Esophagus squamous epithelium (tissue), 5 donors: ENCODE results near the gene STAT1. TPM values are rescaled to one million over a fixed set of nuclear protein-coding genes. Genes with fewer than 3 reads are reported as not detected.

Source experiments
- DNase-seq: peaks from one replicate; lab custom pipeline; 2025; lab: John Stamatoyannopoulos, UW
- H3K27ac ChIP-seq, 4 donors: fragments of 200-600 bp; sonication (generic); one replicate each; pipeline ENCODE4 v1.5.1; 2016 to 2019; ENCODE audit warnings: mild to moderate bottlenecking in 1 of 4
- H3K27me3 ChIP-seq, 4 donors: fragments of 200-600 bp; sonication (generic); 1 replicate in 3 of 4; 2 replicates in 1 of 4; pipeline versions ENCODE4 v1.5.1 to v1.6.0; 2017 to 2021; ENCODE audit warnings: antibody characterized with exemption in 1 of 4
- H3K36me3 ChIP-seq, 3 donors: fragments of 200-600 bp; sonication (generic); one replicate each; pipeline ENCODE4 v1.5.1; 2016 to 2019
- H3K4me1 ChIP-seq, 3 donors: fragments of 200-600 bp; sonication (generic); one replicate each; pipeline ENCODE4 v1.5.1; 2017 to 2019
- H3K4me3 ChIP-seq, 4 donors: fragments of 200-600 bp; sonication (generic); 1 replicate in 3 of 4; 2 replicates in 1 of 4; pipeline ENCODE4 v1.5.1; 2016 to 2019; ENCODE audit warnings: mild to moderate bottlenecking in 2 of 4, moderate library complexity in 1 of 4
- H3K9me3 ChIP-seq, 3 donors: fragments of 200-600 bp; sonication (generic); one replicate each; pipeline ENCODE4 v1.5.1; 2016 to 2019
- POLR2A ChIP-seq, 4 donors: fragments of 450-650 bp; IDR thresholded peaks; one replicate each; pipeline ENCODE4 v1.6.1; 2017; ENCODE audit warnings: antibody characterized with exemption in 4 of 4, mild to moderate bottlenecking in 4 of 4, moderate library complexity in 3 of 4
- WGBS, 2 donors: methylation state at CpG; one replicate each; pipeline ENCODE4 v1.1.5; 2018; 5-methylcytosine and 5-hydroxymethylcytosine counted together
- intact Hi-C: fragments of 100-400 bp; cut with DNase I; formaldehyde crosslinking; loops from one replicate; pipeline ENCODE4 v1.15.0; 2022
- total RNA-seq, 4 donors: library from RNA; depleted of rRNA; stranded (reverse); fragments of >200 nt; gene quantifications; one replicate each; pipeline ENCODE4 v1.1.0, GENCODE V29; 2016
- TF ChIP-seq, protein P1 (sequence below), 6 experiments: fragments of 450-650 bp in 4 of 6; fragments of 200-600 bp in 2 of 6; sonication (generic) in 2 of 6; IDR thresholded peaks; one replicate each; pipeline ENCODE4 v1.5.1; 2016 to 2019; ENCODE audit warnings: antibody characterized with exemption in 6 of 6, mild to moderate bottlenecking in 4 of 6, moderate library complexity in 4 of 6
- donor health status: DM: yes; HTN: yes; CAD: no.

STAT1 gene
- total RNA-seq, 4 donors from 2014 or later = 23.6 to 58.9 (median 36.1) TPM

GRCh38 chr2:190953257-190953656, 60.7 kb downstream of the STAT1 start:
- WGBS, 2 donors = 49 to 56% methylated on average over 4 of the region's 4 CpGs
- no peak for DNase-seq
- Histone ChIP-seq H3K27me3 (no peaks in the 10 kb centered on the region), H3K4me1 (peaks cover 0 to 6% (median 5%) of the 10 kb centered on the region in 3 donors), H3K4me3 (no peak overlapping the region), H3K36me3 (no peaks in the 10 kb centered on the region), H3K9me3 (peaks cover 0 to 9% (median 0%) of the 10 kb centered on the region in 3 donors), H3K27ac (no peak overlapping the region)
- TF ChIP-seq, protein P1, sequence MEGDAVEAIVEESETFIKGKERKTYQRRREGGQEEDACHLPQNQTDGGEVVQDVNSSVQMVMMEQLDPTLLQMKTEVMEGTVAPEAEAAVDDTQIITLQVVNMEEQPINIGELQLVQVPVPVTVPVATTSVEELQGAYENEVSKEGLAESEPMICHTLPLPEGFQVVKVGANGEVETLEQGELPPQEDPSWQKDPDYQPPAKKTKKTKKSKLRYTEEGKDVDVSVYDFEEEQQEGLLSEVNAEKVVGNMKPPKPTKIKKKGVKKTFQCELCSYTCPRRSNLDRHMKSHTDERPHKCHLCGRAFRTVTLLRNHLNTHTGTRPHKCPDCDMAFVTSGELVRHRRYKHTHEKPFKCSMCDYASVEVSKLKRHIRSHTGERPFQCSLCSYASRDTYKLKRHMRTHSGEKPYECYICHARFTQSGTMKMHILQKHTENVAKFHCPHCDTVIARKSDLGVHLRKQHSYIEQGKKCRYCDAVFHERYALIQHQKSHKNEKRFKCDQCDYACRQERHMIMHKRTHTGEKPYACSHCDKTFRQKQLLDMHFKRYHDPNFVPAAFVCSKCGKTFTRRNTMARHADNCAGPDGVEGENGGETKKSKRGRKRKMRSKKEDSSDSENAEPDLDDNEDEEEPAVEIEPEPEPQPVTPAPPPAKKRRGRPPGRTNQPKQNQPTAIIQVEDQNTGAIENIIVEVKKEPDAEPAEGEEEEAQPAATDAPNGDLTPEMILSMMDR (IDR thresholded peaks at IDR 0.05) = no peak
- no peak for TF ChIP-seq POLR2A (IDR thresholded peaks at IDR 0.05)
- intact Hi-C loops = no loop called here

- H3K4me3 ChIP-seq = no peak overlapping the region
- no peak overlapping the region for H3K27ac ChIP-seq
- TF ChIP-seq, protein P1 (IDR thresholded peaks at IDR 0.05) = no peak
- TF ChIP-seq POLR2A (IDR thresholded peaks at IDR 0.05) = no peak
- DNase-seq = no peak
- peaks cover 0 to 20% (median 18%) of the 10 kb centered on the region in 3 donors for H3K4me1 ChIP-seq
- 80 to 90% methylated on average over 3 of the region's 3 CpGs for WGBS, 2 donors
- intact Hi-C loops = no loop called here
- H3K27me3 ChIP-seq = no peaks in the 10 kb centered on the region
- H3K36me3 ChIP-seq = no peaks in the 10 kb centered on the region
- H3K9me3 ChIP-seq = no peaks in the 10 kb centered on the region
Observed at GRCh38 chr2:190950566-190950991, 63.4 kb downstream of the STAT1 start.

- H3K4me3 ChIP-seq = no peak overlapping the region
- peaks cover 0 to 20% (median 18%) of the 10 kb centered on the region in 3 donors for H3K4me1 ChIP-seq
- WGBS, 2 donors = 68 to 84% methylated on average over 2 of the region's 2 CpGs
- H3K9me3 ChIP-seq = no peaks in the 10 kb centered on the region
- H3K27ac ChIP-seq = peak overlapping the region in 3 of 4 donors; percentile 21 to 45 (median 40)
- TF ChIP-seq, protein P1 (IDR thresholded peaks at IDR 0.05) = no peak
- no peak for TF ChIP-seq POLR2A (IDR thresholded peaks at IDR 0.05)
- no peaks in the 10 kb centered on the region for H3K36me3 ChIP-seq
- no peaks in the 10 kb centered on the region for H3K27me3 ChIP-seq
- intact Hi-C loops = no loop called here
- no peak for DNase-seq
Observed at GRCh38 chr2:190948671-190949070, 65.3 kb downstream of the STAT1 start.

DNA sequence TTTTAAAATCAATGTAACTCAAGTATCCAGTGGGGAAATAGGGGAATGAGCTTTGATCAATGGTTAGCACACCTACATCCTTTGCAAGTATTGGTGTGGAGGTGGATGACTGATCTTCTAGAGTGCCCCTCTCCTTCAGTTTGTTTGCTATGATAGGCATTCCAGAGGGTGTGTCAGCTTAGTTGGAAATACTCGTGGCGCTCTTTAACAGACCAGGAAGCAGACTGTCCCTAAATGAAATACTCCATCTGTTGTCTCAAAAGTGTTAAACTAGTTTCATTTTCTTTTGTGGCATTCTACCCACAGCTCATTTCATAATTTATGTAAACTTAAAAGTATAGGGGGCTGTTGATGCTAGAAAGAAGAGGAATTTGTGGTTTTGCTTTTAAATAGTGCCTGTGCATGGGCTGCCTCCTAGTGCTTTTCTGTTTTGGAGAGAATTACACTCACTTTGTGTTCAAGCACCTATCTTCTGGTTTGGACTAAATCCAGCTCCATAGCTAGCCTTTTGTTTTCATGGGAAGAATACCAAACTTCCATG, 66.2 kb downstream of the STAT1 start:
- intact Hi-C loops = no loop called here
- no peaks in the 10 kb centered on the region for H3K27me3 ChIP-seq
- WGBS, 2 donors = 0 to 8% methylated on average over 2 of the region's 2 CpGs
- no peaks in the 10 kb centered on the region for H3K36me3 ChIP-seq
- DNase-seq = no peak
- peaks cover 0 to 20% (median 18%) of the 10 kb centered on the region in 3 donors for H3K4me1 ChIP-seq
- H3K9me3 ChIP-seq = no peaks in the 10 kb centered on the region
- peak overlapping the region in 3 of 4 donors; percentile 21 to 61 (median 45) for H3K27ac ChIP-seq
- H3K4me3 ChIP-seq = peak overlapping the region in 1 of 4 donors; percentile 21
- TF ChIP-seq POLR2A (IDR thresholded peaks at IDR 0.05) = no peak

DNA sequence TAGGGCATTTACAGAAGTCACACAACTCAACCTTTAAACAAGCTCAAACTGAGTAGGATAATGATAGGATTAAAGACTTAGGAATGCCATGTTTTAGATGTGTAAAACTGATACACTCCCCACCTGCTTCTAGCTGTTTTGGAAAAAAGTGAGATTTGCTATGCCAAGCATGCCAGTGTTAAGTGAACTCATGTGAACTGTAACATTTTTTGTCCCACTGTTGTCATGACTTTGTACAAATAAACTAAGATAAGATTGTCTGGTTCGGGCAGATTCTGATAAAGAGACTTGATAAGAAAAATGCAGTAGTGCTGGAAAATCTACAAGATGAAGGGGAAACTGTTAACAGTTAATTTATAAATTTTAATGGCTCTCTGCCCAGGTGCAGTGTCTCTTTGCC, 66.8 kb downstream of the STAT1 start:
- no peak for DNase-seq
- Histone ChIP-seq H3K27me3 (no peaks in the 10 kb centered on the region), H3K9me3 (no peaks in the 10 kb centered on the region), H3K36me3 (no peaks in the 10 kb centered on the region), H3K27ac (peak overlapping the region in 2 of 4 donors; percentile 45 to 61), H3K4me3 (no peak overlapping the region), H3K4me1 (peaks cover 0 to 20% (median 18%) of the 10 kb centered on the region in 3 donors)
- TF ChIP-seq, protein P1 (IDR thresholded peaks at IDR 0.05) = no peak
- no peak for TF ChIP-seq POLR2A (IDR thresholded peaks at IDR 0.05)
- intact Hi-C loops = no loop called here
- WGBS, 2 donors = 0 to 8% methylated on average over 1 of the region's 1 CpG
